ENCODE results near the gene SPC25. TPM values are rescaled to one million over a fixed set of nuclear protein-coding genes. Genes with fewer than 3 reads are reported as not detected.

SPC25 gene
- total and polyA plus RNA-seq, 9 of the 15 experiments (the other 6 are each of a cell fraction or from before 2014, with no cell fraction given), result 44.8 to 100 (median 75.0) TPM

- TF ChIP-seq MBD1 (CRISPR knock-in tag; IDR thresholded peaks at IDR 0.05) (no peak), ZNF778 (CRISPR knock-in tag; IDR thresholded peaks at IDR 0.05) (no peak), ZNF511 (CRISPR knock-in tag; IDR thresholded peaks at IDR 0.05) (no peak), THRB (CRISPR knock-in tag; conservative IDR thresholded peaks at IDR 0.05) (no peak), CTCFL (IDR thresholded peaks at IDR 0.05; ENCODE audit: borderline replicate concordance, insufficient read depth, low read depth, low read length, poor library complexity, severe bottlenecking) (no peak), NR4A1 (CRISPR knock-in tag; IDR thresholded peaks at IDR 0.05) (no peak), NR4A1 (tag; IDR thresholded peaks at IDR 0.05) (no peak), MECOM (CRISPR knock-in tag; IDR thresholded peaks at IDR 0.05) (no peak), ZC3H4 (CRISPR knock-in tag; IDR thresholded peaks at IDR 0.05; ENCODE audit: borderline replicate concordance) (no peak), SMAD3 (CRISPR knock-in tag; conservative IDR thresholded peaks at IDR 0.05) (no peak), SRSF1 (IDR thresholded peaks at IDR 0.05; ENCODE audit: low read depth, low read length) (no peak), REST (IDR thresholded peaks at IDR 0.05; ENCODE audit: borderline replicate concordance) (peak; percentile 92), REST (CRISPR knock-in tag; IDR thresholded peaks at IDR 0.05; ENCODE audit: low read depth) (no peak), RBM17 (IDR thresholded peaks at IDR 0.05; ENCODE audit: borderline replicate concordance, low read depth, low read length) (no peak)
Observed at GRCh38 chr2:168920504-168921157, 30.4 kb upstream of the SPC25 start (continued).

Measured in K562 (cell line).